SJSA1 (cell line): ENCODE results near the gene OSTN. TPM values are rescaled to one million over a fixed set of nuclear protein-coding genes. Genes with fewer than 3 reads are reported as not detected.

ENCODE experiments used
- total RNA-seq: library from RNA; depleted of rRNA; stranded (reverse); fragments of >200 nt; shearing (Covaris generic); gene quantifications from 2 replicates; pipeline ENCODE4 v1.2.3, GENCODE V29; 2014; rRNA removed

The OSTN gene
- total RNA-seq, 1 experiment from 2014 or later: not detected

Other genes with a start within 250 kb of the OSTN start
- gene CCDC50, start 130.2 kb downstream of the OSTN start, total RNA-seq: 132 and 155 TPM in 2 replicates
- gene UTS2B, start 131.3 kb downstream of the OSTN start, total RNA-seq: 0.76 TPM in 1 of 2 replicates, not detected in the other